Activated CD4-positive, alpha-beta T cell treated with anti-CD3 and anti-CD28 coated beads, Interleukin-2, amount 10 ng/mL, durations not matched to agents 24 days and 14 days (primary cell): ENCODE data around the gene TTC29. TPM values are rescaled to one million over a fixed set of nuclear protein-coding genes. Genes with fewer than 3 reads are reported as not detected.
"Not testable (repeated sequence)": the region's sequence is repeated elsewhere in the genome, so short reads cannot be mapped to it uniquely, and the experiment has no call there.

Experiments used
- DNase-seq: peaks from one replicate; pipeline ENCODE4 v3.0.0; 2022
- H3K27ac Mint-ChIP-seq: one replicate; pipeline ENCODE4 v1.8.0; 2022; ENCODE audit warnings: mild to moderate bottlenecking, mixed read lengths
- H3K27me3 Mint-ChIP-seq: one replicate; pipeline ENCODE4 v1.8.0; 2022; ENCODE audit warnings: mixed read lengths
- H3K36me3 Mint-ChIP-seq: one replicate; pipeline ENCODE4 v1.8.0; 2022; ENCODE audit warnings: low read depth, mild to moderate bottlenecking, mixed read lengths
- H3K4me1 Mint-ChIP-seq: one replicate; pipeline ENCODE4 v1.8.0; 2021; ENCODE audit warnings: mixed read lengths
- H3K4me3 Mint-ChIP-seq: one replicate; pipeline ENCODE4 v1.8.0; 2022; ENCODE audit warnings: mild to moderate bottlenecking, moderate library complexity, mixed read lengths
- H3K9me3 Mint-ChIP-seq: one replicate; pipeline ENCODE4 v1.8.0; 2021; ENCODE audit warnings: mixed read lengths
- intact Hi-C: fragments of 100-400 bp; cut with micrococcal nuclease; formaldehyde crosslinking; loops from one replicate; pipeline ENCODE4 v1.15.1; 2023
- total RNA-seq: library from RNA; stranded (reverse); gene quantifications from 2 replicates; pipeline ENCODE4 v1.2.3, GENCODE V29; 2022

The TTC29 gene
- total RNA-seq, 1 donor from 2014 or later: not detected

GRCh38 chr4:146739182-146739581, 206.5 kb downstream of the TTC29 start:
- Mint-ChIP-seq H3K27me3 (no peaks in the 10 kb centered on the region), H3K9me3 (no peaks in the 10 kb centered on the region), H3K4me1 (no peaks in the 10 kb centered on the region), H3K4me3 (no peak overlapping the region), H3K36me3 (no peaks in the 10 kb centered on the region), H3K27ac (no peak overlapping the region)
- intact Hi-C loops: no loop called here
- no peak for DNase-seq

GRCh38 chr4:146723519-146723918, 222.1 kb downstream of the TTC29 start:
- H3K4me3 Mint-ChIP-seq, H3K27ac Mint-ChIP-seq, H3K27me3 Mint-ChIP-seq, H3K36me3 Mint-ChIP-seq, intact Hi-C loops, H3K9me3 Mint-ChIP-seq, H3K4me1 Mint-ChIP-seq, DNase-seq: not testable (repeated sequence)

GRCh38 chr4:146709956-146710355, 235.7 kb downstream of the TTC29 start:
- no peaks in the 10 kb centered on the region for H3K4me1 Mint-ChIP-seq
- no peak for DNase-seq
- no peak overlapping the region for H3K4me3 Mint-ChIP-seq
- no peaks in the 10 kb centered on the region for H3K27me3 Mint-ChIP-seq
- H3K36me3 Mint-ChIP-seq: no peaks in the 10 kb centered on the region
- intact Hi-C loops: no loop called here
- no peak overlapping the region for H3K27ac Mint-ChIP-seq
- H3K9me3 Mint-ChIP-seq: no peaks in the 10 kb centered on the region

GRCh38 chr4:146699910-146700309, 245.8 kb downstream of the TTC29 start:
- no peak overlapping the region for H3K4me3 Mint-ChIP-seq
- no peaks in the 10 kb centered on the region for H3K27me3 Mint-ChIP-seq
- no peaks in the 10 kb centered on the region for H3K4me1 Mint-ChIP-seq
- H3K9me3 Mint-ChIP-seq: no peaks in the 10 kb centered on the region
- DNase-seq: no peak
- intact Hi-C loops: no loop called here
- no peaks in the 10 kb centered on the region for H3K36me3 Mint-ChIP-seq
- no peak overlapping the region for H3K27ac Mint-ChIP-seq

GRCh38 chr4:146674829-146675570, 270.7 kb downstream of the TTC29 start:
- Mint-ChIP-seq H3K36me3 (no peaks in the 10 kb centered on the region), H3K27ac (no peak overlapping the region), H3K4me3 (no peak overlapping the region), H3K27me3 (no peaks in the 10 kb centered on the region), H3K4me1 (no peaks in the 10 kb centered on the region), H3K9me3 (no peaks in the 10 kb centered on the region)
- intact Hi-C loops: no loop called here
- no peak for DNase-seq

- H3K27me3 Mint-ChIP-seq, H3K4me3 Mint-ChIP-seq, intact Hi-C loops, H3K9me3 Mint-ChIP-seq, H3K4me1 Mint-ChIP-seq, H3K36me3 Mint-ChIP-seq, DNase-seq, H3K27ac Mint-ChIP-seq: not testable (repeated sequence)
Observed at GRCh38 chr4:146663968-146664311, 281.7 kb downstream of the TTC29 start.

GRCh38 chr4:146661367-146661766, 284.3 kb downstream of the TTC29 start:
- no peaks in the 10 kb centered on the region for H3K36me3 Mint-ChIP-seq

More at GRCh38 chr4:146661367-146661766, 284.3 kb downstream of the TTC29 start:
- H3K27me3 Mint-ChIP-seq: peaks cover 15% of the 10 kb centered on the region
- DNase-seq: no peak
- H3K4me3 Mint-ChIP-seq: no peak overlapping the region
- H3K4me1 Mint-ChIP-seq: no peaks in the 10 kb centered on the region
- intact Hi-C loops: no loop called here
- H3K27ac Mint-ChIP-seq: no peak overlapping the region
- peaks cover 4% of the 10 kb centered on the region for H3K9me3 Mint-ChIP-seq
